Colonic mucosa (tissue), 4 donors: ENCODE measurements around the gene ZDHHC3. TPM values are rescaled to one million over a fixed set of nuclear protein-coding genes. Genes with fewer than 3 reads are reported as not detected.

ENCODE experiments used
- DNase-seq: peaks from one replicate; pipeline ENCODE4 v3.0.0-alpha.2; 2020
- H3K27ac ChIP-seq: fragments of 200-600 bp; one replicate; pipeline ENCODE4 v1.8.0; 2021
- H3K27me3 ChIP-seq: fragments of 200-600 bp; one replicate; pipeline ENCODE4 v1.8.0; 2021
- H3K36me3 ChIP-seq: fragments of 200-600 bp; one replicate; pipeline ENCODE4 v1.8.0; 2021
- H3K4me1 ChIP-seq: fragments of 200-600 bp; one replicate; pipeline ENCODE4 v1.8.0; 2021; ENCODE audit warnings: mild to moderate bottlenecking
- H3K4me3 ChIP-seq: fragments of 200-600 bp; one replicate; pipeline ENCODE4 v1.8.0; 2021
- H3K9ac ChIP-seq, 2 donors: one replicate each; pipeline ENCODE4 v1.7.0; 2013; ENCODE audit warnings: control low read depth in 2 of 2, low read depth in 2 of 2, low read length in 2 of 2
- H3K9me3 ChIP-seq: fragments of 200-600 bp; one replicate; pipeline ENCODE4 v1.8.0; 2021
- intact Hi-C: fragments of 100-400 bp; cut with DNase I; formaldehyde crosslinking; loops from one replicate; pipeline ENCODE4 v1.14.1; 2022
- total RNA-seq, 2 donors: library from RNA; stranded (reverse); fragmentation: NEBNext Ultra II Directional in 1 of 2; extraction: Animal tissue kit (Norgen Biotek cat#: 25700) in 1 of 2; gene quantifications; one replicate each; pipeline ENCODE4 v1.2.1, GENCODE V29; 2021
- TF ChIP-seq, protein P1 (sequence below): fragments of 200-600 bp; IDR thresholded peaks from one replicate; pipeline ENCODE4 v1.8.0; 2022; ENCODE audit warnings: antibody characterized with exemption, mild to moderate bottlenecking
- donor health status: healthy.
- donor health status: DM: no; HTN: no; CAD: no.
- donor health status: DM: no; HTN: no; CAD: no.

Gene ZDHHC3
- total RNA-seq, 2 donors from 2014 or later = 152 to 162 TPM

DNA sequence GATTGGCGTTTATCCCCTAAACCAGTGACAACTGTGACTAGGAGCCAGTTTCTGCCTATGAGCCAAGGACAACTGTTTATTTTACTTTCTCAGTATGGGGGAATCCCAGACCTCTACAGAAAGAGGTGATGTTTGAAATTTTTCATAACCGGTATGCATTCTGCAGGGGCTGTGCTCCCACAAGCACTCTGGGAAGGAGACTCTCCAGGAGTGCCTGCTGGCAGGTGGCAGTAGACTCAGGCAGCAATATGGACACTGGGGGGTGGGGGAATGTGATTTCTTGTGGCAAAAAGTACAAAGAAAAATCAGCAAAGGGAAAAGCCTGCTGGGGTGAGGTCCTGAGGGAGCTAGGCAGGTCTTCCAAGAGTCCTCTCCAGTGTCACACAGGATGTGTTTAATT lies 95.7 kb downstream of the ZDHHC3 start:
- Histone ChIP-seq H3K36me3 (no peaks in the 10 kb centered on the region), H3K27me3 (no peaks in the 10 kb centered on the region), H3K9ac (no peak overlapping the region), H3K4me3 (no peak overlapping the region), H3K4me1 (no peaks in the 10 kb centered on the region), H3K9me3 (no peaks in the 10 kb centered on the region), H3K27ac (no peak overlapping the region)
- TF ChIP-seq, protein P1, sequence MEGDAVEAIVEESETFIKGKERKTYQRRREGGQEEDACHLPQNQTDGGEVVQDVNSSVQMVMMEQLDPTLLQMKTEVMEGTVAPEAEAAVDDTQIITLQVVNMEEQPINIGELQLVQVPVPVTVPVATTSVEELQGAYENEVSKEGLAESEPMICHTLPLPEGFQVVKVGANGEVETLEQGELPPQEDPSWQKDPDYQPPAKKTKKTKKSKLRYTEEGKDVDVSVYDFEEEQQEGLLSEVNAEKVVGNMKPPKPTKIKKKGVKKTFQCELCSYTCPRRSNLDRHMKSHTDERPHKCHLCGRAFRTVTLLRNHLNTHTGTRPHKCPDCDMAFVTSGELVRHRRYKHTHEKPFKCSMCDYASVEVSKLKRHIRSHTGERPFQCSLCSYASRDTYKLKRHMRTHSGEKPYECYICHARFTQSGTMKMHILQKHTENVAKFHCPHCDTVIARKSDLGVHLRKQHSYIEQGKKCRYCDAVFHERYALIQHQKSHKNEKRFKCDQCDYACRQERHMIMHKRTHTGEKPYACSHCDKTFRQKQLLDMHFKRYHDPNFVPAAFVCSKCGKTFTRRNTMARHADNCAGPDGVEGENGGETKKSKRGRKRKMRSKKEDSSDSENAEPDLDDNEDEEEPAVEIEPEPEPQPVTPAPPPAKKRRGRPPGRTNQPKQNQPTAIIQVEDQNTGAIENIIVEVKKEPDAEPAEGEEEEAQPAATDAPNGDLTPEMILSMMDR = no peak
- intact Hi-C loops = no loop called here
- DNase-seq = no peak

DNA sequence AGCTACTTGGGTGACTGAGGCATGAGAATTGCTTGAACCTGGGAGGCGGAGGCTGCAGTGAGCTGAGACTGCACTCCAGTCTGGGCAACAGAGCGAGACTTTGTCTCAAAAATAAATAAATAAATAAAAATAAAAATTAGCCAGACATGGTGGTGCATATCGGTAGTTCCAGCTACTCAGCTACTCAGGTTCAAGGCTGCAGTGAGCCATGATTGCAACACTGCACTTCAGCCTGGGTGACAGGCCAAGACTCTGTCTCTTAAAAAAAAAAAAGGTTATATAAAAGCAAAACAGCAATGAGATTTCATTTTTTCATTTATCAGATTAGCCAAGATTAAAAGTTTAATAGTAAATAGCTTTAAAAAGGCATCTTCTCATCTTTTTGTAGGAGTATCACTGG lies 98.6 kb downstream of the ZDHHC3 start:
- Histone ChIP-seq H3K27me3 (no peaks in the 10 kb centered on the region), H3K36me3 (no peaks in the 10 kb centered on the region), H3K4me3 (no peak overlapping the region), H3K27ac (no peak overlapping the region), H3K4me1 (no peaks in the 10 kb centered on the region), H3K9ac (no peak overlapping the region), H3K9me3 (no peaks in the 10 kb centered on the region)
- TF ChIP-seq, protein P1 = no peak
- DNase-seq = no peak
- intact Hi-C loops = no loop called here

DNA sequence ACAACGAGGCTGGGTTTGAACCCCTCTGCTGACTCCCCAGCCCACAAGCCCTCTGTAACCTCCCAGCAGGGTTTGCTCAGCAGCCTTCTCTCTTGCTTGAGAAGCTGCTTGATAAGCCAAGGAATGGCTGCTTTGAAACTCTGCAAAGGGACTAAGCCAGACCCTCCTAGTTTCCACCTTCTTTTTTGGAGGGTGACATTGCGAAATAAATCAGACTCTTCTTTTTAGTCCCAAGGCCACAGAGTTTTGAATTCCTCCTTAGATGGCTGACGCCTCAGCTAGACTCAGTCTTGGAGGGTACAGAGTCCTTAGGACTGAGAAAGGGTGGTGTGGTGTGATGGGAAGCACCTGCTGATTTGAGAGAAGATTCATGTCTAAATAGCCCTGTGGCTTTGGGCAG lies 100.4 kb downstream of the ZDHHC3 start:
- intact Hi-C loops = no loop called here
- no peaks in the 10 kb centered on the region for H3K4me1 ChIP-seq

More for the DNA sequence above, 100.4 kb downstream of the ZDHHC3 start:
- Histone ChIP-seq H3K9me3 (no peaks in the 10 kb centered on the region), H3K9ac (no peak overlapping the region), H3K4me3 (no peak overlapping the region), H3K27me3 (no peaks in the 10 kb centered on the region), H3K27ac (no peak overlapping the region), H3K36me3 (no peaks in the 10 kb centered on the region)
- TF ChIP-seq, protein P1 = no peak
- no peak for DNase-seq

Other genes with a start within 250 kb of the ZDHHC3 start
- gene ZNF501, start 246.5 kb downstream of the ZDHHC3 start, total RNA-seq = 1 to 10 TPM; 3.0 TPM
- gene KIAA1143, start 214.6 kb downstream of the ZDHHC3 start, total RNA-seq = 10 to 100 TPM; 15.8 to 24.3 TPM
- 10 to 100 TPM in 1 of 2 donors, 1 to 10 TPM in 1; 5.9 to 21.3 TPM for gene KIF15, start 214.4 kb downstream of the ZDHHC3 start, total RNA-seq
- gene TMEM42, start 114.3 kb downstream of the ZDHHC3 start, total RNA-seq = 1 to 10 TPM; 7.3 to 10.0 TPM
- not detected for gene TGM4, start 101.6 kb downstream of the ZDHHC3 start, total RNA-seq
- 10 to 100 TPM; 24.9 to 35.6 TPM for gene EXOSC7, start 70 bp upstream of the ZDHHC3 start, total RNA-seq
- gene CLEC3B, start 50.1 kb upstream of the ZDHHC3 start, total RNA-seq = 10 to 100 TPM in 1 of 2 donors, 1 to 10 TPM in 1; 9.6 to 28.9 TPM
- gene CDCP1, start 170.2 kb upstream of the ZDHHC3 start, total RNA-seq = 100 to 1,000 TPM in 1 of 2 donors, 10 to 100 TPM in 1; 84.5 to 107 TPM